HFF-Myc (cell line): ENCODE measurements around the gene TOMM7.

Experiments
- DNase-seq: peaks from one replicate; pipeline ENCODE4 v3.0.0-alpha.2; 2011; ENCODE audit warnings: low read depth; ENCODE audit errors: extremely low read depth
- H3K4me3 ChIP-seq: replicated peaks from 2 replicates; pipeline ENCODE4 v1.5.1; 2011; ENCODE audit warnings: low read depth, mild to moderate bottlenecking, control low read depth, low read length
- CTCF ChIP-seq: IDR thresholded peaks from 2 replicates; pipeline ENCODE4 v1.5.1; 2012; ENCODE audit warnings: mild to moderate bottlenecking, low read depth, low read length, control low read depth; ENCODE audit errors: missing control alignments

Gene TOMM7

GRCh38 chr7:22860337-22860736 is 37.7 kb upstream of the TOMM7 start:
- no peak for DNase-seq
- H3K4me3 ChIP-seq = no peak overlapping the region
- no peak for TF ChIP-seq CTCF

- no peak overlapping the region for H3K4me3 ChIP-seq
- no peak for DNase-seq
- TF ChIP-seq CTCF = no peak
Observed at GRCh38 chr7:22859641-22860290, 37.1 kb upstream of the TOMM7 start.

GRCh38 chr7:22858640-22859561 is 36.3 kb upstream of the TOMM7 start:
- no peak overlapping the region for H3K4me3 ChIP-seq
- TF ChIP-seq CTCF = no peak
- peak; percentile 72 for DNase-seq

- DNase-seq = no peak
- no peak overlapping the region for H3K4me3 ChIP-seq
- TF ChIP-seq CTCF = no peak
Observed at GRCh38 chr7:22858274-22858639, 35.6 kb upstream of the TOMM7 start.

GRCh38 chr7:22856416-22856815 is 33.8 kb upstream of the TOMM7 start:
- no peak for DNase-seq
- no peak for TF ChIP-seq CTCF
- H3K4me3 ChIP-seq = peak overlapping the region; percentile 87

- no peak for TF ChIP-seq CTCF
- DNase-seq = no peak
- H3K4me3 ChIP-seq = peak overlapping the region; percentile 87
Observed at GRCh38 chr7:22855049-22855392, 32.4 kb upstream of the TOMM7 start.
